Endothelial cell (in vitro differentiated cells): Measurements from ENCODE around the gene STARD7. TPM values are rescaled to one million over a fixed set of nuclear protein-coding genes. Genes with fewer than 3 reads are reported as not detected.
"Not testable (repeated sequence)": the region's sequence is repeated elsewhere in the genome, so short reads cannot be mapped to it uniquely, and the experiment has no call there.

ENCODE experiments used
- DNase-seq: peaks from one replicate; pipeline ENCODE4 v3.0.0; 2021; ENCODE audit warnings: low spot score
- H3K27ac Mint-ChIP-seq: one replicate; pipeline ENCODE4 v1.8.0; 2021; ENCODE audit warnings: mixed read lengths, inconsistent platforms; ENCODE audit not compliant: unreplicated experiment
- H3K27me3 Mint-ChIP-seq: one replicate; pipeline ENCODE4 v1.8.0; 2021; ENCODE audit warnings: mild to moderate bottlenecking, moderate library complexity, mixed read lengths, inconsistent platforms; ENCODE audit not compliant: unreplicated experiment
- H3K36me3 Mint-ChIP-seq: one replicate; pipeline ENCODE4 v1.8.0; 2021; ENCODE audit warnings: mild to moderate bottlenecking, low read depth, mixed read lengths, inconsistent platforms; ENCODE audit not compliant: unreplicated experiment
- H3K4me1 Mint-ChIP-seq: one replicate; pipeline ENCODE4 v1.8.0; 2021; ENCODE audit warnings: mild to moderate bottlenecking, mixed read lengths, inconsistent platforms; ENCODE audit not compliant: unreplicated experiment
- H3K4me3 Mint-ChIP-seq: one replicate; pipeline ENCODE4 v1.8.0; 2021; ENCODE audit warnings: mild to moderate bottlenecking, mixed read lengths, inconsistent platforms; ENCODE audit not compliant: unreplicated experiment
- H3K9me3 Mint-ChIP-seq: one replicate; pipeline ENCODE4 v1.8.0; 2021; ENCODE audit warnings: mixed read lengths, inconsistent platforms; ENCODE audit not compliant: unreplicated experiment
- total RNA-seq: library from RNA; stranded (reverse); fragmentation: NEBNext Ultra II Directional; extraction: Animal tissue kit (Norgen Biotek cat#: 25700); gene quantifications from one replicate; pipeline ENCODE4 v1.2.1, GENCODE V29; 2021; ENCODE audit not compliant: unreplicated experiment
- TF ChIP-seq, protein P1 (sequence below): fragments of 200-600 bp; sonication (generic); IDR thresholded peaks from one replicate; pipeline ENCODE4 v1.5.0; 2021; ENCODE audit warnings: antibody characterized with exemption; ENCODE audit not compliant: unreplicated experiment

STARD7 gene
- total RNA-seq, 1 donor from 2014 or later = 83.4 TPM

DNA sequence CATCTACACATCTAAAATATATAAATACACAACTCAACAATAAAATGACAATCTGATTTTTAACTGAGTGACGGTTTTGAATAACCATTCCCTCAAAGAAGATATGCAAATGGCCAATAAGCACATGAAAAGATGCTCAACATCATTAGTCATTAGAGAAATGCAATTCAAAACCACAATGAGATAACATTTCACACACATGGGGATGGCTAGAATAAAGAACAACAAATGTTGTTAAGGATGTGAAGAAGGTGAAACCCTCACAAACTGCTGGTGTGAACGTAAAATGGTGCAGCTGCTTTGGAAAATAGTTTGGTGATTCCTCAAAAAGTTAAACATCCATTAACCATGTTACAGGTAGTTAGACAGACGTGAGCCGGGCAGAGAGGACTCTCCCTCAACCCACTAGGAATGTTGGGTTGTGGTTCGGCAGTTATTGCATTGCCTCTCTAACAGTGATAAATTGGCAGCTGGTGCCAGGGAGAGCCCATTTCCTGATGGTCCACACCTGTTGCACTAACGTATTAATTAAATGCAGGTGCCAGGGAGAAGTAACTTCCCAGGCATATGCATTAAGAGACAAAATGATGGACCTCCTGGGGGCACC lies 41.1 kb downstream of the STARD7 start:
- H3K4me3 Mint-ChIP-seq = no peak overlapping the region
- H3K9me3 Mint-ChIP-seq = no peaks in the 10 kb centered on the region
- no peaks in the 10 kb centered on the region for H3K36me3 Mint-ChIP-seq
- TF ChIP-seq, protein P1, sequence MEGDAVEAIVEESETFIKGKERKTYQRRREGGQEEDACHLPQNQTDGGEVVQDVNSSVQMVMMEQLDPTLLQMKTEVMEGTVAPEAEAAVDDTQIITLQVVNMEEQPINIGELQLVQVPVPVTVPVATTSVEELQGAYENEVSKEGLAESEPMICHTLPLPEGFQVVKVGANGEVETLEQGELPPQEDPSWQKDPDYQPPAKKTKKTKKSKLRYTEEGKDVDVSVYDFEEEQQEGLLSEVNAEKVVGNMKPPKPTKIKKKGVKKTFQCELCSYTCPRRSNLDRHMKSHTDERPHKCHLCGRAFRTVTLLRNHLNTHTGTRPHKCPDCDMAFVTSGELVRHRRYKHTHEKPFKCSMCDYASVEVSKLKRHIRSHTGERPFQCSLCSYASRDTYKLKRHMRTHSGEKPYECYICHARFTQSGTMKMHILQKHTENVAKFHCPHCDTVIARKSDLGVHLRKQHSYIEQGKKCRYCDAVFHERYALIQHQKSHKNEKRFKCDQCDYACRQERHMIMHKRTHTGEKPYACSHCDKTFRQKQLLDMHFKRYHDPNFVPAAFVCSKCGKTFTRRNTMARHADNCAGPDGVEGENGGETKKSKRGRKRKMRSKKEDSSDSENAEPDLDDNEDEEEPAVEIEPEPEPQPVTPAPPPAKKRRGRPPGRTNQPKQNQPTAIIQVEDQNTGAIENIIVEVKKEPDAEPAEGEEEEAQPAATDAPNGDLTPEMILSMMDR = no peak
- DNase-seq = no peak
- no peak overlapping the region for H3K27ac Mint-ChIP-seq
- H3K27me3 Mint-ChIP-seq = peaks cover 9% of the 10 kb centered on the region
- no peaks in the 10 kb centered on the region for H3K4me1 Mint-ChIP-seq

DNA sequence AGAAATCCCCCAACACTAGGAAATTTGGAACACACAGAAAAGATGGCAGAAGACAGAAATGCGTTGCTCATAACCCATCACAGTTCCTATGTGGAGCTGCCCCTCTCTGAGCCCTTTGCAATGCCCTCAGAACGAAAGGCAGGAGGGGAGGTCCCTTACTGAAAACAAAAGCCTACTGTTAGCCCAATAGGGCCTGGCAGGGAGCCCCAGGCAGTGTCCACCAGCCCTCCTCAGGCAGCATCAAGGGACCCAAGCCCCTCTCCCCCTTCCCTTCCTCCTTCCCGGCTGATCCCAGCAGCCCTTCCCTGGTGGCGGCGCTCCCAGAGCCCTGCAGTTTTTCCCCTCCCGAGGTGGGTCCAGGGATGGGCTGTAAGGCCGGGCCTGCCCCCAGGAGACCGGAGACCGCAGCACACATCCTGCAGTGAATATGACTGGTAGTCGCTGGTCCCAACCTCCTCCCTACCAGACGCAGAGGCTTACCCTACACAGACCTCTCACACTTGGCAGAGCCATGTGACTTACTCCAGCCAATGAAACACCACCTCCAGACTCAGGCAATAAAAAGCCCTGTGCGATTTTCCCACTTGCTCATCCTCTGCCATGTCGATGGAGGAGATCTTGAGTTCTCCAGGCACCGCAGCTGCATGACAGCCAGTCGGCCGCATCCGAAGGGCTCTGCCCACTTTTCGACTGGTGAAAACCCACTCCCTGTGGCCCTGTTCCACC lies 44.0 kb downstream of the STARD7 start:
- Mint-ChIP-seq H3K27ac (no peak overlapping the region), H3K9me3 (no peaks in the 10 kb centered on the region), H3K27me3 (peaks cover 1% of the 10 kb centered on the region), H3K36me3 (no peaks in the 10 kb centered on the region), H3K4me1 (peaks cover 4% of the 10 kb centered on the region), H3K4me3 (no peak overlapping the region)
- no peak for DNase-seq
- TF ChIP-seq, protein P1 = no peak

DNA sequence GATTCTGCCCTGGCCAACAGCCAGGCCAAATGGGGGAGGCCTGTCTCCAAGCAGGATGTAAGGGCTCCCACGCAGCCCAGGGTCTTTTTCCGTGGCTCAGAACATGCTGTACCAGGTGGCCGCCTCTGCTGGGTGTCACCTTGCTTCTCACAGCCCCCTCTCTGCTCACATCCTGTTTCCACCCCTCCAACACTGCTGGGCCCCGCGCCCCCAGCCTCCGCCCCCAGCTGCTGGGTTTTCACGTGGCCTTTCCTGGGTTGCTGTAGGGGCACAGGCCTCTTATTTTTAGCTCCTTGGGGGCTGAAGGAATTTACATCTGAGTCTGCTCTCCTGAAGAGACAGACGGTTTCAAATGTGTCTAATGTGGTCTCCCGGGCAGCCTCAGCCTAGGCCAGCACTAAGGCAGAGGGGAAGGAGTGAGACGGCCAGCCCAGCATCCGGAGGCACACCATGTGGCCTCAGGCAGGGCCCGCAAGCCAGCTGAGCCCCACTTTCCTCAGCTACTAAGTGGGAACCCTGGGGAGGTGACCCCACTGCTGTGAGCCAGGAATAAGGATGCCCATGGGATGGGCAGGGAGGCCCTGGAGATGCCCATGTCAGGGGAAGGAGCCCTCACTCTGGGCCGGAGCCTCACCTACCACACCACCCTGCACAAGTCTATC lies 44.7 kb downstream of the STARD7 start:
- H3K4me1 Mint-ChIP-seq = peaks cover 4% of the 10 kb centered on the region
- no peak for DNase-seq
- H3K9me3 Mint-ChIP-seq = no peaks in the 10 kb centered on the region
- TF ChIP-seq, protein P1 = no peak
- H3K27me3 Mint-ChIP-seq = peaks cover 5% of the 10 kb centered on the region
- no peak overlapping the region for H3K27ac Mint-ChIP-seq
- no peak overlapping the region for H3K4me3 Mint-ChIP-seq
- no peaks in the 10 kb centered on the region for H3K36me3 Mint-ChIP-seq

DNA sequence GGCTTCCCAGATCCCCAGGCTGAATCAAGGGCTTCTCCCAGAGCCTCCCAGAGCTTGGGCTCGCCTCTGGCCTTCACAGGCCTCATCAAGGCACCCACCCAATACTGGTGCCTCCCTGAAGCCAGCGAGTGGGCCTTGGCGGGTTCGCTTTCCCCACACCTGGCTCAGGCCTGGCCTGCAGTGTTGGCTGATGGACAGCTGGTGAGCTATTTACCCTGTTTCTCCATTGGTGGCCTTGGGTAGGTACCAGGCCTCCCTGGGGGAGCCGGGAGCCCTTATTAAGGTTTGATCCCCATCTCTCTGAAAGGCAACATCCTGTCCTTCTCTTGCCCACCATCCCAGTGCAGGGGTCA lies 45.2 kb downstream of the STARD7 start:
- Mint-ChIP-seq H3K27ac (no peak overlapping the region), H3K4me1 (peaks cover 4% of the 10 kb centered on the region), H3K36me3 (no peaks in the 10 kb centered on the region), H3K27me3 (peaks cover 5% of the 10 kb centered on the region), H3K4me3 (no peak overlapping the region), H3K9me3 (no peaks in the 10 kb centered on the region)
- DNase-seq = no peak
- TF ChIP-seq, protein P1 = no peak

DNA sequence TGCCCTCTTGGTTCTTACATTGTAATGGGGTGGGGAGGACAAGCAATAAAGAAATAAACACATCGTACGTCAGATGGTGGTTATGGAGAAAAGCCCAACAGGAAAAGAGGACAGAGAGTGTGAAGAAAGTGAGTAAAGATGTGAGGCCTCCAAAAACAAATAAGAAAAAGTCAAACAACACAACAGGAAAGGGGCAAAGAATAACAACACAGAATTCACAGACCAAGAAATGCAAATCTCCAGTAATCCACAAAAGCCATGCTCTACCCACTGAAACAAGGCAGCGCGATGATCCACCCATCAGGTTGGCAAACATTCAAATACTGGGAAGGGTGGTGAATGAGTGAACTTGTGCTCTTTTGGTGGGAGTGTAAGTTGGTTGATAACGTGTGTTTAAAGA lies 46.7 kb downstream of the STARD7 start:
- H3K9me3 Mint-ChIP-seq = no peaks in the 10 kb centered on the region
- TF ChIP-seq, protein P1 = no peak
- peaks cover 4% of the 10 kb centered on the region for H3K4me1 Mint-ChIP-seq
- no peak for DNase-seq
- no peaks in the 10 kb centered on the region for H3K36me3 Mint-ChIP-seq
- H3K27me3 Mint-ChIP-seq = peaks cover 5% of the 10 kb centered on the region
- H3K4me3 Mint-ChIP-seq = no peak overlapping the region
- H3K27ac Mint-ChIP-seq = no peak overlapping the region

DNA sequence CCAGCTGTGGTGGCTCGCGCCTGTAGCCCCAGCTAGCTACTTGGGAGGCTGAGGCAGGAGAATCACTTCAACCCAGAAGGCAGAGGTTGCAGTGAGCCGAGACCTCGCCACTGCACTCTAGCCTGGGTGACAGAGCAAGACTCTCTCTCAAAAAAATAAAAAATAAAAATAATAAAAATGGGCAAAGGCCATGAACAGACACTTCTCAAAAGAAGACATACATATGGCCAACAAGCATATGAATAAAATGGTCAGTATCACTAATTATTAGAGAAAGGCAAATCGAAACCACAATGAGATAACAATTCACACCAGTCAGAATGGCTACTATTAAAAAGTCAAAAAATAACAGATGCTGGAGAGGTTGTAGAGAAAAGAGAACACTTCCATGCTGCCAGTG lies 48.3 kb downstream of the STARD7 start:
- not testable (repeated sequence) for H3K4me3 Mint-ChIP-seq, H3K36me3 Mint-ChIP-seq, H3K27me3 Mint-ChIP-seq, H3K4me1 Mint-ChIP-seq, H3K9me3 Mint-ChIP-seq, H3K27ac Mint-ChIP-seq, DNase-seq
